Hematopoietic multipotent progenitor cell treated with erythropoietin and hydrocortisone succinate and interleukin-3 and kit ligand, for 15 days (in vitro differentiated cells): Measurements from ENCODE around the gene PREX1.
"Not testable (repeated sequence)": the region's sequence is repeated elsewhere in the genome, so short reads cannot be mapped to it uniquely, and the experiment has no call there.

Experiments used
- DNase-seq: peaks from one replicate; pipeline ENCODE4 v3.0.0-alpha.2; 2015; ENCODE audit warnings: low spot score

The PREX1 gene

DNA sequence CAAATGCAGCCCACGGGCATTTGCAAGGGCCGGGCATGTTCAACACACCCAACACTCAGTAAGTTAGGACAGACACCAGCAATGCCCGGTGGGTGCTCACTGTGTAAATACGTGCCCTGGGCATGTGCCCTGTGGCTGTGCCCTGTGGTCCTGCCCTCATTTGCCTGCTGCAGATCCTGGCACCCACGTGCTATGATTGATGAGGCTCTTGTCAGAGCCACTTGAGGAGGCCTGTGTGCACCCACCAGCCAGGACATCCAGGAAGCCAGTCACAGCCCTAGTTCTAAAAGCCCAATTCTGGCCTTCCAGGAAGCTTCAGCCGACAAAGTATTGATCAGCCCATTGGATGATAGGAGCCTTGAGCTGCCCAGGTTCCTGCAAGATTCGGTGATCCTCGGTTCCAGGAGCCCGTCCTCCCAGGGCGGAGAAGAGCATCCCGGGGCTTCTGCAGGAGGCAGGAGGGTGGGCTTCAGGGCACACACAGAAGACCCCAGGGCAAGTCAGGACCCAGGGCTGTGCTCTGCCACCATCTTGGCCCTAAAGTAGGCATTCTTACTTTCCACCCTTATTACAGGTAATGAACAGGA lies 223.9 kb downstream of the PREX1 start:
- DNase-seq, result no peak

DNA sequence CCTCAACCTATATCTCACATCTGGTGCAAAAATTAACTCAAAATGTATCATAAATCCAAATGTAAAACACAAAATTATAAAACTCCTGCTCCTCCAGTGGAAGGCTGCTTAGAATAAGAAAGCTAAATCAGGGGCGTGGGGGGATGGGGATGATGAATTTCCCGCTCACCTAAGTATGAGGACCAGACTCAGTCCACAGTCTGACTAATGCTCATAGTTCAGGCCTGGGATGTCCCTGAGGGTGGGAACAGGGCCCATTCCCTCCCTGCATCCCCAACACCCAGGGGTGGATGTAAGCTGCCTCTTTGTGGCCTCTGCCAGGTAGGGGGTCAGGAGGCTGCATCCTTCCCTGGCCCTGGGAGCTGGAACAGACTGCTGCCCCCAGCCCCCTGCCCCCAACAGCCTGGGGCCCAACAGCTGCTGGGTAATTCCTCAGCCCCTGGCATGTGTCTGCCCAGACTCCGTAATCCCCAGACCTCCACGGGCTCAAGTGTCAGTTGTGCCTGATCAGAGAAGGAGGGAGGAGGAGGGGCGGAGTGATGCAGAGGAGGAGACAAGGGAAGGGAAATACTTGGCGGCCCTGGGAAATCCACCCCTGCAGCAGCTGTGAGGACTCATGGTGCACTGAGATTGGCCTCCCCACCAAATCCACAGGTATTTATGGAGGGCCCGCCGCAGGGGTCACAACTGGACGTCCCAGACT lies 224.5 kb downstream of the PREX1 start:
- no peak for DNase-seq

GRCh38 chr20:48601798-48602197 lies 226.0 kb downstream of the PREX1 start:
- DNase-seq, result no peak

DNA sequence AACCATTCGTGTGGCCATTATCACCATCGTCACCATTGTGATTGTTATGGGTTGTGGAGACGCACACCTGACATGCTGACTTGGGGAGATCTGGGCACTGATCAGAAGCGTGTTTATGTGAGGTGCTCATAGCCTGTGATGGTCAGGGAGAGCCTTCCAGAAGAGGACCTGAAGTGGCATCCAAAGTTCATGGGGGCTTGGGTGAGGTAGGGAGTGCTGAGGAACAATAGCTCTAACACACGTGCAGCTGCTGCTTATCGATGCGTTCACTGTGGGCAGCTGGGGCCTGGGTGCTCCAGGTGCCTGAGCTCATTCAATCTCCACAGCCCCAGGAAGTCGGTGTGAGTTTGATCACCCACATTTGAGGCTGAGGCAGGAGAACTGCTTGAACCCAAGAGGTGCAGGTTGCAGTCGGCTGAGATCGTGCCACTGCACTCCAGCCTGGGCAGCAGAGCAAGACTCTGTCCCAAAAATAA lies 227.3 kb downstream of the PREX1 start:
- no peak for DNase-seq

DNA sequence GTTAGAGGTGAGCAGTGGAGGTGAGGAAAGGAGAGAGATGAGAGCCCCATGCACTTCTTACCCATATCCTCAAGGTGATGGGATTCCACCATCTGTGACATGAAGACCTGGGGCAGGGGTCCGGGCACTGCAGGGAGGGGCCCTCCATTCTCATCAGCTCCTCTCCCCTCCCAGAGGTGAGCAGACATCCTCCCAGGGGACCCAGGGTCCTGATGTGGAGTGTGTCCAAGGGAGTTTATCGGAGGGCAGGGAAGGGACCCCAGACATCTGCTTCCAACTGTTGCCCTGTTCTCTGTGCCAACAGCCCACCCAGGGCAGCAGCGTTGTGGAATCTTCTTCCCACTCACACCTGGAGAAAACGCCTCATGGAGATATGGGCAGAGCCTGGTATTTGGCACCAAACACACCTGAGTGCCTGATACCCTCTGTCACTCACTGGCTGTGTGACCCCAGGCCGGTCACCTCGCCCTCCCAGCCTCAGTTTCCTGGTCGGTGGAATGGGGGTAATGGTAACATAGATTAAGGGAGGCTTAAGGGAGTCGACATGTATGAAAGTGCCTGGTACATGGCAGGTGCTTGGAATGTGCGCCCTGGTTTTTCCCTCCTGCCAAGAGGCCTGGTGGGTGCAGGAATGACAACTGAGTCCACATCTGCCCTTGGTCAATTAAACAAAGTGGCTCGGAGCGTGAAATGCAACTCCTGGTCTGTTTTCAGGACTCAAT lies 227.9 kb downstream of the PREX1 start:
- DNase-seq, result no peak

- no peak for DNase-seq
These were observed 228.6 kb downstream of the PREX1 start for GRCh38 chr20:48599106-48599747.

GRCh38 chr20:48598303-48598941 lies 229.4 kb downstream of the PREX1 start:
- DNase-seq, result not testable (repeated sequence)

DNA sequence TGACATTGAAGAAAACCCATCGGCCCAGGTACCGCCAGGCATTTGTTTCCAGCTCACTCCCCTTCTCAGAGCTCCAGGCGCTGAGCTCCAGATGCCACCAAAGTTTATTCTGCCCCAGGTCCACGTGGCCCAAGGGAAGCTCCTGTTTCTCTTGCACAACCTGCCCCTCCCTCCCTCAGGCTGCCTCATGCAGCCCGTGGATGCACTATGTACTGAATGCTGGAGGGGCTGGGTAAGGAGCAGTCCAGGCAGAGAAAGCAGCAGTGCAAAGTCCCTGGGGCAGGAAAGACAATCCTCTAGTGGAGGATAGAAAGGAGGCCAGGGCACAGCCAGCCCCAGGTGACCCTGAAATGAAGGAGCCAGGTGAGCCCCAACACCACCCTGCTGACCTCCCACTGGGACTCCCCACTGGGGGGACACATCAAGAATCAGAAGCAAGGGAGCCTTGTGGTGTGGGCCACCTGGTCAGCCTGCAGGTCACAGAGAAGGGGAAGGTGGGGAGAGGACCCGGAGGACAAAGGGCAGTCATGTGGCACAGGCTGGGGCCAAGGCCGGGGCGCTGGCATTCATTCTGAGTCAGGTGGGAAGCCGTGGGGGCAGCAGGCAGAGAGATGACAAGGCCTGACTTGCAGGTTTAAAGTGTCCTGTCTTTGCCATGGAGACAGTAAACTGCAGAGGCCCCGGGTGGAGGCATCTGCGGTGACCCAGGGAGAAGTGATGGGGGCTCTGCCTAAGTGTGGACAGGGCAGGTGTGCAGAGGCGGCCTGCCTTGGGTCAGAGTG lies 230.1 kb downstream of the PREX1 start:
- DNase-seq, result no peak

DNA sequence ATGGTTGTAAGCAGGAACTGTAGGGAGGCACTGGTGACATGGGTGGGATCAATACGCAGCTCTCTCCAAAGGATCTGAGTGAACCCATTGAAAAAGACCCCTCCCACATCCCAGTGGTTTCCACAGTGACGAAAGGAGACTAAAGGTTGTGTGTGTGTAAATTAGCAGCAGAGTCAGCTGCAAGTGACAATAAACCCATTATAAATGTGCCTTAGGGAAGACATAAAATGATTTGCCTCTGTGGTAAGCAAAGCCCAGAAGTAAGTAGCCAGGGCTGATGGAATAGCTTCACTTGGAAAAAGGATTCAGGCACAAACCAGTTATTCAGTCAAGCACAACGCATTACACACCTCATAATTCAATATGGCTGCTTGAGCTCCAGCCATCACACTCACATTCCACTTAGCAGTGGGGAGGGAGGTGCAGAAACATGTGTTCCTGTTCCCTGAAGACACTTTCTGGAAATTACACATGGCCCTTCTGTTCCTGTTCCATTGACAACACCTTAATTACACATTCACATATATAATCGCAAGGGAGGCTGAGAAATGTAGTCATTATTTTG lies 231.4 kb downstream of the PREX1 start:
- no peak for DNase-seq

DNA sequence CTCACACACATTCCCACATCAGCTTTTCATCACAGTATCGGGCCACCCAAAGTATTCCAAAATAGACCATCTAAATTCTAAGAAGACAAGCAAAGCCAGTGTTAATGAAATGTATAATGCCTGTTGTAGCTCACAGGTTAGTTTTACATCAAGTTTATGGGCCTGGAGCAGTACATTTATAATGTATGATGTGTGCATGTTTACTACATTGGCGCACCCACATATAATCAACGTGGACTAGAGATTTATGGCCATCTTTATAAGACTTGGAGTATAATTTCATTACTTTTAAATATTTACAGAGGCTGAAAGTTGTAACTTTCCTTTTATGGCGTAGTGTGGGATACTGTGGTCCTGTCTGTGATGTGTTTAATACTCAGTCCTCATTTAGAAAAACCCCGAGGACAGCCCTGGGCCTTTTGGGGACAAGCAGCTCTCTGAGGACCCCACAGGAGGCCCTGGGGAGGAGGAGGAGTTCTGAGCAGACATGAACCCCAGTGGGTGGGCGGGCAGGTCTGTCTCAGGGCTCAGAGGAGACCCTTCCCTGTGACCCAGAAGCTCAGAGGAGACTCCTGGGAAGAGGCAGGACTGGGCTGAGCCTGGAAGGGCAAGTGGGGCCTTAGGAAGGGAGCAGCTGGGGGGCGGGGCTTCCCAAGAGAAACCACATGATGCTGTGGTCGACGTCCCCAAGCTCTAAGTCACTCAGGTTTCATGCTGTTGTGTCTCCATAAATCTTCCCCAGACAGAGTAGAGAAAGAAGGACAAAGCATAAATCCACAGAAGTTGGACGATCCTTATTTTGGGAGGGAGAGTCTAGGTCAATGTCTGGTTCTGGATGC lies 232.1 kb downstream of the PREX1 start:
- no peak for DNase-seq

- no peak for DNase-seq
These were observed 233.3 kb downstream of the PREX1 start for GRCh38 chr20:48594533-48594932.

- no peak for DNase-seq
These were observed 235.5 kb downstream of the PREX1 start for GRCh38 chr20:48592107-48592940.

DNA sequence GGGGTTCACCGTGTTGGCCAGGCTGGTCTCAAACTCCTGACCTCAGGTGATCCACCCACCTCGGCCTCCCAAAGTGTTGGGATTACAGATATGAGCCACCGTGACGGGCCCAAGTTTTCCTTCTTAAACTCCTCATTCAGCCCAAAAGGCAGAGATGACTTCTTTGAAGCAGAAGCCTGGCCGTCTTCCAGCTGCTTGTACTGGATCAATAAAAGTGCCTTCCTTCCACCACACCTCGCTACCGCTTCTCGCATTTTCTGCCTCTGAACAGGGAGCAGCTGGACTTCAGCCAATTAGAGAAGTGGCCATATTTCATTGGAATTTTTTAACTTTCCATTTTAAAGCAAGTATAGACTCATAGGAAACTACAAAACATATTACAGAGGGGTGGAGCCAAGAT lies 241.1 kb downstream of the PREX1 start:
- DNase-seq, result no peak

GRCh38 chr20:48585061-48585870 lies 242.5 kb downstream of the PREX1 start:
- no peak for DNase-seq

DNA sequence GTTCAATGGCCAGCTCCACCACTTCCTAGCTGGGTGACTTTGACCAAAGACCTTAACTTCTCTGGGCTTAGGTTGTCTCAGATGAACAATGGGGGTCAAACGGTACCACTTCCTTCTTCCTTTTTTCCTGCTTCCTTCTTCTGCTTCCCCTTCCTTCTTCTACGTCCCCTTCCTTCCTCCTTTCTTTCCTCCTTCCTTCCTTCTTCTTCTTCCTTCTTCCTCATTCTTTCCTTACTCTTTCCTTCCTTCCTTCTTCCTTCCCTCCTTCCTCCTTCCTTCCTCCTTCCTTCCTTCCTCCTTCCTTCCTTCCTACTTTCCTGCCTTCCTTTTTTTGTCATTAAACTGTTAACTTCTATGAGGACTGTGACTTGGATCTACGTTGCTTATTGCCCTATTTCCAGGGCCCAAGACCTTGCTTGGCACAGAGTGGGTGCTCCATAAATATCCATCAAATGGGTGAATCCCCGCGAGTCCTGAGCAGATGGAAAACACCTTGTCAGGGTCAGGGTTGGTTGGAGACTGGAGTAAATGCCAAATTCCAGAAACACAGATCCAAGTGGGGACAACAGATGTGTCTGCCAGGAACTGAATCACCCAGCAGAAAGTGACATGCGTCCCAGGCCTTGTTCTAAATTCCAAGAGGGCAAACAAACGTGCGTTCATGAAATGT lies 243.3 kb downstream of the PREX1 start:
- no peak for DNase-seq

GRCh38 chr20:48583801-48584200 lies 244.0 kb downstream of the PREX1 start:
- no peak for DNase-seq

GRCh38 chr20:48583171-48583570 lies 244.6 kb downstream of the PREX1 start:
- DNase-seq, result no peak

- DNase-seq, result no peak
These were observed 245.2 kb downstream of the PREX1 start for GRCh38 chr20:48582673-48582985.
